OCI-LY3 (cell line): ENCODE measurements around the gene CNTNAP2.

ENCODE experiments used
- EZH2phosphoT487 ChIP-seq: fragments of 200-600 bp; shearing (Covaris generic); IDR thresholded peaks from 2 replicates; pipeline ENCODE4 v1.6.1; 2018; ENCODE audit warnings: antibody characterized with exemption, mixed run types, low read depth
- TF ChIP-seq, protein P1 (sequence below): fragments of 200-600, 300-600 bp; sonication (generic); IDR thresholded peaks from 2 replicates; pipeline ENCODE4 v1.5.1; 2014; ENCODE audit warnings: antibody characterized with exemption, low read length, low read depth

GRCh38 chr7:147265528-147265927 is 1148.9 kb downstream of the CNTNAP2 start:
- TF ChIP-seq, protein P1, sequence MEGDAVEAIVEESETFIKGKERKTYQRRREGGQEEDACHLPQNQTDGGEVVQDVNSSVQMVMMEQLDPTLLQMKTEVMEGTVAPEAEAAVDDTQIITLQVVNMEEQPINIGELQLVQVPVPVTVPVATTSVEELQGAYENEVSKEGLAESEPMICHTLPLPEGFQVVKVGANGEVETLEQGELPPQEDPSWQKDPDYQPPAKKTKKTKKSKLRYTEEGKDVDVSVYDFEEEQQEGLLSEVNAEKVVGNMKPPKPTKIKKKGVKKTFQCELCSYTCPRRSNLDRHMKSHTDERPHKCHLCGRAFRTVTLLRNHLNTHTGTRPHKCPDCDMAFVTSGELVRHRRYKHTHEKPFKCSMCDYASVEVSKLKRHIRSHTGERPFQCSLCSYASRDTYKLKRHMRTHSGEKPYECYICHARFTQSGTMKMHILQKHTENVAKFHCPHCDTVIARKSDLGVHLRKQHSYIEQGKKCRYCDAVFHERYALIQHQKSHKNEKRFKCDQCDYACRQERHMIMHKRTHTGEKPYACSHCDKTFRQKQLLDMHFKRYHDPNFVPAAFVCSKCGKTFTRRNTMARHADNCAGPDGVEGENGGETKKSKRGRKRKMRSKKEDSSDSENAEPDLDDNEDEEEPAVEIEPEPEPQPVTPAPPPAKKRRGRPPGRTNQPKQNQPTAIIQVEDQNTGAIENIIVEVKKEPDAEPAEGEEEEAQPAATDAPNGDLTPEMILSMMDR: no peak
- TF ChIP-seq EZH2phosphoT487: no peak
